GM19043 (cell line): Measurements from ENCODE around the gene GAS7.

ENCODE experiments used
- ATAC-seq: cut with Tn5 transposase; IDR thresholded peaks from one replicate; pipeline ENCODE4 v1.9.1; 2021; ENCODE audit warnings: low read depth; ENCODE audit not compliant: unreplicated experiment

Gene GAS7

GRCh38 chr17:9872852-9873251 is 325.6 kb downstream of the GAS7 start:
- no peak for ATAC-seq

GRCh38 chr17:9868552-9868951 is 329.9 kb downstream of the GAS7 start:
- ATAC-seq: no peak

GRCh38 chr17:9865586-9865985 is 332.8 kb downstream of the GAS7 start:
- ATAC-seq: no peak

GRCh38 chr17:9862949-9863348 is 335.5 kb downstream of the GAS7 start:
- ATAC-seq: no peak

GRCh38 chr17:9862220-9862619 is 336.2 kb downstream of the GAS7 start:
- ATAC-seq: no peak

- no peak for ATAC-seq
Measured at GRCh38 chr17:9860851-9861250, 337.6 kb downstream of the GAS7 start.
